Activated T-cell treated with anti-CD3 and anti-CD28 coated beads, Interleukin-2, amount 50 U/mL, for 24 hours (primary cell): Measurements from ENCODE around the gene CEACAM19.
"Not testable (repeated sequence)": the region's sequence is repeated elsewhere in the genome, so short reads cannot be mapped to it uniquely, and the experiment has no call there.

Source experiments
- DNase-seq: peaks from one replicate; pipeline ENCODE4 v3.0.0-alpha.2; 2020
- H3K27ac Mint-ChIP-seq: 2 replicates; pipeline ENCODE4 v1.8.0; 2020; ENCODE audit warnings: mild to moderate bottlenecking, mixed read lengths
- H3K27me3 Mint-ChIP-seq: 2 replicates; pipeline ENCODE4 v1.8.0; 2020; ENCODE audit warnings: mixed read lengths
- H3K36me3 Mint-ChIP-seq: 2 replicates; pipeline ENCODE4 v1.8.0; 2020; ENCODE audit warnings: low read depth, mixed read lengths
- H3K4me1 Mint-ChIP-seq: 2 replicates; pipeline ENCODE4 v1.8.0; 2020; ENCODE audit warnings: low read depth, mixed read lengths
- H3K4me3 Mint-ChIP-seq: 2 replicates; pipeline ENCODE4 v1.8.0; 2020; ENCODE audit warnings: mild to moderate bottlenecking, moderate library complexity, mixed read lengths
- H3K9me3 Mint-ChIP-seq: 2 replicates; pipeline ENCODE4 v1.8.0; 2020; ENCODE audit warnings: mixed read lengths

CEACAM19 gene

DNA sequence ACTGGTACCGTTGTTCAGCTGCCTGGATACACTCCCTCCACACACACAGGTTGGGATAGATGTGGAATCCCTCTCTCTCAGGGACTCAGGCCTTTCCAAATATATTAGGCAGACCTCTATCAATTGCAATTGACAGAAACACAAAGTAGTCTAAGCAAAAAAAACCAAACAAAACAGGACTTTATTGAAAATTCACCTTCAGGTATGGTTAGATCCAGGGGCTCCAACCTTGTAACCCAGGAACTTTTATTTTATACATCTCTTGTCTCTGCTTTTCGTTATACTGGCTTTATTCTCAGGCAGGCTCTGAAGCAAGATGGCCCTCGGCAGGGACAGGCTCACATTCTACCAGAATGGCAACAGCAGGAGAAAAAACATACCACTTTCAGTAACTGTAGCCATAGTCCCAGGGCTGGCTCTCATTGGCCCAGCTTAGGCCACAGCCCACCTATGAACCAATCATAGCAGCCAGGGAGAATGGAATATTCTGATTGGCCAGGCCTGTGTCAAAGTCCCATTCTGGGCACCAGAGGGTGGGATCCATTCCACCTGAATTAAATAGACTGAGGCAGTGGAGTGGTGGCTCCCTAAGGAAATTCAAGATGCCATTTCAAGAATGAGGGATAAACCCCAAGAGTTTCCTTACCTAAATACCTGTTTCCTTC, 13.1 kb upstream of the CEACAM19 start:
- no peaks in the 10 kb centered on the region for H3K27me3 Mint-ChIP-seq
- no peak overlapping the region for H3K4me3 Mint-ChIP-seq
- H3K4me1 Mint-ChIP-seq: peaks cover 15% of the 10 kb centered on the region
- no peaks in the 10 kb centered on the region for H3K9me3 Mint-ChIP-seq
- H3K27ac Mint-ChIP-seq: no peak overlapping the region
- H3K36me3 Mint-ChIP-seq: peaks cover 29% of the 10 kb centered on the region
- no peak for DNase-seq

GRCh38 chr19:44660081-44660480, 11.2 kb upstream of the CEACAM19 start:
- H3K36me3 Mint-ChIP-seq: peaks cover 25% of the 10 kb centered on the region
- no peaks in the 10 kb centered on the region for H3K27me3 Mint-ChIP-seq
- H3K9me3 Mint-ChIP-seq: no peaks in the 10 kb centered on the region
- no peak overlapping the region for H3K4me3 Mint-ChIP-seq
- no peak for DNase-seq
- H3K4me1 Mint-ChIP-seq: peaks cover 9% of the 10 kb centered on the region
- H3K27ac Mint-ChIP-seq: no peak overlapping the region

GRCh38 chr19:44661205-44661604, 10.1 kb upstream of the CEACAM19 start:
- DNase-seq: no peak
- Mint-ChIP-seq H3K4me1 (peaks cover 9% of the 10 kb centered on the region), H3K9me3 (no peaks in the 10 kb centered on the region), H3K36me3 (peaks cover 18% of the 10 kb centered on the region), H3K27ac (no peak overlapping the region), H3K4me3 (no peak overlapping the region), H3K27me3 (no peaks in the 10 kb centered on the region)

DNA sequence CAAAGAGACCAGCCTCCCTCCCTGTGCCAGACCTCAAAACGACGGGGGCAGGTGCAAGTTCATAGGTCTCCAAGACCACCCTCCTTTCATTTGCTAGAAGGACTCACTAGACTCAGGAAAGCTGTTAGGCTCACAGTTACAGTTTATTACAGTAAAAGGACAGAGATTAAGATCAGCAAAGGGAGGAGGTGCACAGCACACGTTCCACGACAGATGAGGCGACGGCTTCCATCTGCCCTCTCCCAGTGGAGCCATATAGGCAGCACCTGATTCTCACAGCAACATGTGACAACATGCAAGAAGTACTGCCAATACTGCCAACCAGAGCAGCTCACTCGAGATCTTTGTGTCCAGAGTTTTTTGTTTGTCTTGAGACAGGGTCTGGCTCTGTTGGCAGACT, 9.4 kb upstream of the CEACAM19 start:
- H3K4me1 Mint-ChIP-seq: peaks cover 8% of the 10 kb centered on the region

DNA sequence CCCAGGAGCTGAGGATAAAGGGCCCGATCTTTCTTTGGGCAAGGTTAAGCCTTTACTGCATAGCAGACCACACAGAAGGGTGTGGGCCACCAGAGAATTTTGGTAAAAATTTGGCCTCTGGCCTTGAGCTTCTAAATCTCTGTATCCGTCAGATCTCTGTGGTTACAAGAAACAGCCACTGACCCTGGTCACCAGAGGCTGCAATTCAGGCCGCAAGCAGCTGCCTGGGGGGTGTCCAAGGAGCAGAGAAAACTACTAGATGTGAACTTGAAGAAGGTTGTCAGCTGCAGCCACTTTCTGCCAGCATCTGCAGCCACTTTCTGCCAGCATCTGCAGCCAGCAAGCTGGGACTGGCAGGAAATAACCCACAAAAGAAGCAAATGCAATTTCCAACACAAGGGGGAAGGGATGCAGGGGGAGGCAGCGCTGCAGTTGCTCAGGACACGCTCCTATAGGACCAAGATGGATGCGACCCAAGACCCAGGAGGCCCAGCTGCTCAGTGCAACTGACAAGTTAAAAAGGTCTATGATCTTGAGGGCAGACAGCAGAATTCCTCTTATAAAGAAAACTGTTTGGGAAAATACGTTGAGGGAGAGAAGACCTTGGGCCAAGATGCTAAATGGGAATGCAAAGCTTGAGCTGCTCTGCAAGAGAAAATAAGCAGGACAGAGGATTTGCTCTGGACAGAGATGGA, 8.4 kb upstream of the CEACAM19 start:
- H3K4me3 Mint-ChIP-seq: no peak overlapping the region
- no peaks in the 10 kb centered on the region for H3K4me1 Mint-ChIP-seq
- no peak overlapping the region for H3K27ac Mint-ChIP-seq
- no peak for DNase-seq
- H3K27me3 Mint-ChIP-seq: no peaks in the 10 kb centered on the region
- no peaks in the 10 kb centered on the region for H3K9me3 Mint-ChIP-seq
- H3K36me3 Mint-ChIP-seq: peaks cover 15% of the 10 kb centered on the region

More for the DNA sequence above, 9.4 kb upstream of the CEACAM19 start:
- Mint-ChIP-seq H3K27ac (no peak overlapping the region), H3K9me3 (no peaks in the 10 kb centered on the region), H3K4me3 (no peak overlapping the region), H3K27me3 (no peaks in the 10 kb centered on the region), H3K36me3 (peaks cover 15% of the 10 kb centered on the region)
- no peak for DNase-seq

GRCh38 chr19:44663996-44664395, 7.3 kb upstream of the CEACAM19 start:
- H3K27ac Mint-ChIP-seq: no peak overlapping the region
- H3K9me3 Mint-ChIP-seq: no peaks in the 10 kb centered on the region
- H3K27me3 Mint-ChIP-seq: no peaks in the 10 kb centered on the region
- peaks cover 7% of the 10 kb centered on the region for H3K36me3 Mint-ChIP-seq
- no peaks in the 10 kb centered on the region for H3K4me1 Mint-ChIP-seq
- no peak overlapping the region for H3K4me3 Mint-ChIP-seq
- no peak for DNase-seq

GRCh38 chr19:44664976-44665375, 6.3 kb upstream of the CEACAM19 start:
- Mint-ChIP-seq H3K27ac (no peak overlapping the region), H3K9me3 (no peaks in the 10 kb centered on the region), H3K4me1 (no peaks in the 10 kb centered on the region), H3K27me3 (peaks cover 3% of the 10 kb centered on the region), H3K4me3 (no peak overlapping the region), H3K36me3 (peaks cover 7% of the 10 kb centered on the region)
- no peak for DNase-seq

GRCh38 chr19:44666852-44667556, 4.3 kb upstream of the CEACAM19 start:
- Mint-ChIP-seq H3K27ac (no peak overlapping the region), H3K9me3 (no peaks in the 10 kb centered on the region), H3K36me3 (peaks cover under 1% of the 10 kb centered on the region), H3K4me1 (no peaks in the 10 kb centered on the region), H3K27me3 (peaks cover 3% of the 10 kb centered on the region), H3K4me3 (no peak overlapping the region)
- no peak for DNase-seq

DNA sequence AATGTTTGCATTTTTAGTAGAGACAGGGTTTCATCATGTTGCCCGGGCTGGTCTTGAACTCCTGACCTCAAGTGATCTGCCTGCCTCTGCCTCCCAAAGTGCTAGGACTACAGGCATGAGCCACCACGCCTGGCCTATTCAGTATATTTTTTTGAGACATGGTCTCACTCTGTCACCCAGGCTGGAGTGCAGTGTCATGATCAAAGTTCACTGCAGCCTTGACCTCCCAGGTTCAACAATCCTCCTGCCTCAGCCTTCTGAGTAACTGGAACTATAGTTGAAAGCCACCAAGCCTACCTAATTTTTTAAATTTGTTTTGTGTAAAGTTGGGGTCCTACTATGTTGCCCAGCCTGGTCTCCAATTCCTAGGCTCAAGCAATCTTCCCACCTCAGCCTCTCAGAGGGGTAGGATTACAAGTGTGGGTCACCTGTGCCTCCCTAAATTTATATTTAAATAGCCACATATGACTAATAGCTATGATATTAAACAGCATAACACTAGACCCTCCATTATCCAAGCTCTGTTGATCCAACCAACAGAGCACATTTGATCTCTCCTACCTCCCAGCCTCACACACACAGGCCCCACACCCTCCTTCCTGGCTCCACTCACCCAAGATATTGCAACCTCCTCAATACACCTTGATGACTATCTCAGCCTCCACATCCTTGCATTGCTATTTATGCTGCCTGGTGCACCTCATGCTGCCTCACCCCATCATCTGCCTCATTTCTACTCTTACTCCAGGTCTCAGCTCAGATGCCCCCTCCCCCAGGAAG, 2.1 kb upstream of the CEACAM19 start:
- Mint-ChIP-seq H3K4me3 (no peak overlapping the region), H3K36me3 (no peaks in the 10 kb centered on the region), H3K27me3 (peaks cover 3% of the 10 kb centered on the region), H3K27ac (no peak overlapping the region), H3K9me3 (no peaks in the 10 kb centered on the region), H3K4me1 (no peaks in the 10 kb centered on the region)
- DNase-seq: no peak

GRCh38 chr19:44670027-44670426, 1.3 kb upstream of the CEACAM19 start:
- not testable (repeated sequence) for H3K27ac Mint-ChIP-seq

DNA sequence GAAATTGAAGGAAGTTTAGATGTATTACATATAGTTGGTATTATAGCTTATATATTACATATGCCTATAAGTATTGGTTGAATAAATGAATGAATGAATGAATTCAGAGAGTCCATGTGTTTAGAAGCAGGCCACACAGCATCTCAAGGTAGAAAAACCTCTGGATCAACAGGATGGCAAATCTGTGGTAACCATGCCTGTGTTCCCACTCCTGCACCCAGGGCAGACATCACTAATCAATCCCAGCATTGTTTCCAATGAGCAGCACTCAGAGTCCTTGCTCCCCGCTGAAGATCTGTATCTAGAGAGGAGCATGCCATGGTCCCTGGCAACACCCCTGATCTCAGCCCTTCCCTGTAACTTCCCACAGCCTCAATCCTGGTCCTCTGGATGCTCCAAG, 944 bp downstream of the CEACAM19 start:
- no peak for DNase-seq
- peaks cover 3% of the 10 kb centered on the region for H3K27me3 Mint-ChIP-seq
- H3K4me3 Mint-ChIP-seq: no peak overlapping the region
- H3K4me1 Mint-ChIP-seq: no peaks in the 10 kb centered on the region
- no peaks in the 10 kb centered on the region for H3K9me3 Mint-ChIP-seq
- no peaks in the 10 kb centered on the region for H3K36me3 Mint-ChIP-seq
- no peak overlapping the region for H3K27ac Mint-ChIP-seq

More at GRCh38 chr19:44670027-44670426, 1.3 kb upstream of the CEACAM19 start:
- H3K27me3 Mint-ChIP-seq, H3K36me3 Mint-ChIP-seq, H3K9me3 Mint-ChIP-seq, DNase-seq, H3K4me1 Mint-ChIP-seq, H3K4me3 Mint-ChIP-seq: not testable (repeated sequence)

DNA sequence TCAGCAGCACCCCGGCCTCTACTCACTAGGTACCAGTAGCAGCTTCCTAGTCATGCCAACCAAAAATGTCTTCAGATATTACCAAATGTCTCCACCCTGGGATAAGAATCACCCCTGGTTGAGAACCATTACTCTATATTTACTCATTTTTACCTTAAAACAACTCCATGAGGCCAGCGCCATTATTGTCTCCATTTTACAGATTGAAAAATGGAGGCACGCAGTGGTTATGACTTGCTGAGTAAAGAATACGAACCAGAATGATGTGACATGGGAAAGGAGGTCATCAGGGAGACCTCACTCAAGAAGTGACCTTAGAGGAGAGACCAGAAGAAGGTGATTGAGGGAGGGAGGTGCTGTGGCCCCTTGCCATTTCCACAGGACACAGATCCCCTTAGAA, 2.2 kb downstream of the CEACAM19 start:
- Mint-ChIP-seq H3K27me3 (peaks cover 3% of the 10 kb centered on the region), H3K36me3 (no peaks in the 10 kb centered on the region), H3K9me3 (no peaks in the 10 kb centered on the region), H3K4me3 (no peak overlapping the region), H3K27ac (no peak overlapping the region), H3K4me1 (no peaks in the 10 kb centered on the region)
- DNase-seq: no peak

DNA sequence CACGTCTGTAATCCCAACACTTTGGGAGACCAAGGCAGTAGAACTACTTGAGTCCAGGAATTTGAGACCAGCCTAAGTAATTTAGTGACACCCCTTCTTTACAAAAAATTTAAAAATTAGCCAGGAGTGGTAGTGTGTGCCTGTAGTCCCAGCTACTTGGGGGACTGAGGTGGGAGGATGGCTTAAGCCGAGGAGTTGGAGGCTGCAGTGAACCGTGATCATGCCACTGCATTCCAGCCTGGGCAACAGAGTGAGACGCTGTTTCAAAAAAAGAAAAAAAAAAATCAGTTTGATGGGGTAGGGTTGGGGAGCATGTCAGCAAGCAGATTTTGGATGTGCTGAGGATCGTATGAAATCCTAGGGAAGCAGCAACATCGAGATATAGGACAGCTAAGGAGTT, 4.2 kb downstream of the CEACAM19 start:
- H3K36me3 Mint-ChIP-seq: no peaks in the 10 kb centered on the region
- no peaks in the 10 kb centered on the region for H3K4me1 Mint-ChIP-seq
- no peaks in the 10 kb centered on the region for H3K9me3 Mint-ChIP-seq
- no peaks in the 10 kb centered on the region for H3K27me3 Mint-ChIP-seq
- no peak overlapping the region for H3K4me3 Mint-ChIP-seq
- DNase-seq: no peak
- no peak overlapping the region for H3K27ac Mint-ChIP-seq

- Mint-ChIP-seq H3K27ac (no peak overlapping the region), H3K36me3 (no peaks in the 10 kb centered on the region), H3K9me3 (no peaks in the 10 kb centered on the region), H3K27me3 (no peaks in the 10 kb centered on the region), H3K4me1 (no peaks in the 10 kb centered on the region), H3K4me3 (no peak overlapping the region)
- no peak for DNase-seq
Measured at GRCh38 chr19:44677019-44677811, 5.9 kb downstream of the CEACAM19 start.
